ENCODE measurements around the gene TMCC1.
"Not testable (repeated sequence)": the region's sequence is repeated elsewhere in the genome, so short reads cannot be mapped to it uniquely, and the experiment has no call there.

TMCC1 gene

DNA sequence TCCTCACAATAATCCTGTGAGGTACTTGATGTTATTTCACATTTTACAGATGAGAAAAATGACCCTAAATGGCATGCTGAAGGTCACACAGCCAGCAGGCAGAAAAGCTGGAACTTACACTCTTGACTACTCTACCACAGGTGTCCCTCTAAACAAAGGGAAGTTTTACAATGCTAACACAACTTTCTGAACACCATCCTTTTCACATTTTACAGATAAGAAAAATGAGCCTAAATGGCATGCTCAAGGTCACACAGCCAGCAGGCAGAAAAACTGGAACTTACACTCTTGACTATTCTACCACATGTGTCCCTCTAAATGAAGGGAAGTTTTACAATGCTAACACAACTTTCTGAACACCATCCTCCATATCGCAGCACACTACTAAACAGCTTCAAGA is 35.6 kb downstream of the TMCC1 start:
- Histone ChIP-seq H3K4me1 (ENCODE audit: control insufficient read depth in 1 of 2, insufficient read depth in 2 of 2, low read length in 2 of 2) (peaks cover 0 to 9% of the 10 kb centered on the region in 2 donors), H3K4me3 (ENCODE audit: low read depth in 1 of 2, low read length in 2 of 2) (no peak overlapping the region), H3K9me3 (ENCODE audit: control insufficient read depth in 1 of 2, low read length in 2 of 2) (no peaks in the 10 kb centered on the region), H3K36me3 (ENCODE audit: control insufficient read depth in 1 of 2, insufficient read depth in 2 of 2, low read length in 2 of 2) (no peaks in the 10 kb centered on the region), H3K27ac (ENCODE audit: low read length) (no peak overlapping the region), H3K27me3 (ENCODE audit: low read depth, low read length) (no peaks in the 10 kb centered on the region)

- not testable (repeated sequence) for H3K9me3 ChIP-seq (ENCODE audit: control insufficient read depth in 1 of 2, low read length in 2 of 2); H3K27ac ChIP-seq (ENCODE audit: low read length); H3K36me3 ChIP-seq (ENCODE audit: control insufficient read depth in 1 of 2, insufficient read depth in 2 of 2, low read length in 2 of 2); H3K4me1 ChIP-seq (ENCODE audit: control insufficient read depth in 1 of 2, insufficient read depth in 2 of 2, low read length in 2 of 2); H3K27me3 ChIP-seq (ENCODE audit: low read depth, low read length); H3K4me3 ChIP-seq (ENCODE audit: low read depth in 1 of 2, low read length in 2 of 2)
Observed at GRCh38 chr3:129856790-129857189, 36.7 kb downstream of the TMCC1 start.

DNA sequence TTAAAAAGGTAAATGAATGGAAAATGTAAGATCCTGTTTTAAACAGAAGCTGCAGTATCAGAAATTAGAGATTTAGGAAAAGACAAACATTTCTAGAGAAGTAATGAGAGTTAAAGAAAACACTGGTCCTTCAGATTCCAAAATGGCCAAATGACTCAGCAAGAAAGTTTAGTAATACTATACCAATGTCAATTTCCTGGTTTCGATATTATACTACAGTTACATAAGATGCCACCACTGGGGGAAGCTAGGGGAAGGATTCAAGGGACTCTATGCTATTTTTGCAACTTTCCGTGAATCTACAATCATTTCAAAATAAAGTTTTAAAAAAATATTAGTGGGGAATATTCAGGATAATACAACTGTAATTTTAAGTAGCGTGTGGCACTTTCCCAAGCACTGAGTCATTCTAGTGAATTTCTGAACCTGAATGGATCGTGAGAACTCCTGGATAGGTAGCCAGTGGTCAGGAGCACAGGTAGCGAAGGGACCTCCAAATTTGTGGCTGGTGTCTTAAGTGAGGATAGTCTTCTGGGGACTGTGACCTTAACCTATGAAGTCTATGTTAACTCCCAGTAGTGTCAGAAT is 37.6 kb downstream of the TMCC1 start:
- H3K4me1 ChIP-seq (ENCODE audit: control insufficient read depth in 1 of 2, insufficient read depth in 2 of 2, low read length in 2 of 2): peaks cover 0 to 11% of the 10 kb centered on the region in 2 donors
- no peaks in the 10 kb centered on the region for H3K36me3 ChIP-seq (ENCODE audit: control insufficient read depth in 1 of 2, insufficient read depth in 2 of 2, low read length in 2 of 2)
- no peak overlapping the region for H3K4me3 ChIP-seq (ENCODE audit: low read depth in 1 of 2, low read length in 2 of 2)
- peak overlapping the region; percentile 23 for H3K27ac ChIP-seq (ENCODE audit: low read length)
- H3K27me3 ChIP-seq (ENCODE audit: low read depth, low read length): no peaks in the 10 kb centered on the region
- no peaks in the 10 kb centered on the region for H3K9me3 ChIP-seq (ENCODE audit: control insufficient read depth in 1 of 2, low read length in 2 of 2)

- H3K4me1 ChIP-seq (ENCODE audit: control insufficient read depth in 1 of 2, insufficient read depth in 2 of 2, low read length in 2 of 2): peaks cover 0 to 11% of the 10 kb centered on the region in 2 donors
- H3K9me3 ChIP-seq (ENCODE audit: control insufficient read depth in 1 of 2, low read length in 2 of 2): no peaks in the 10 kb centered on the region
- H3K36me3 ChIP-seq (ENCODE audit: control insufficient read depth in 1 of 2, insufficient read depth in 2 of 2, low read length in 2 of 2): no peaks in the 10 kb centered on the region
- no peaks in the 10 kb centered on the region for H3K27me3 ChIP-seq (ENCODE audit: low read depth, low read length)
- H3K27ac ChIP-seq (ENCODE audit: low read length): peak overlapping the region; percentile 1
- no peak overlapping the region for H3K4me3 ChIP-seq (ENCODE audit: low read depth in 1 of 2, low read length in 2 of 2)
Observed at GRCh38 chr3:129855170-129855831, 38.2 kb downstream of the TMCC1 start.

DNA sequence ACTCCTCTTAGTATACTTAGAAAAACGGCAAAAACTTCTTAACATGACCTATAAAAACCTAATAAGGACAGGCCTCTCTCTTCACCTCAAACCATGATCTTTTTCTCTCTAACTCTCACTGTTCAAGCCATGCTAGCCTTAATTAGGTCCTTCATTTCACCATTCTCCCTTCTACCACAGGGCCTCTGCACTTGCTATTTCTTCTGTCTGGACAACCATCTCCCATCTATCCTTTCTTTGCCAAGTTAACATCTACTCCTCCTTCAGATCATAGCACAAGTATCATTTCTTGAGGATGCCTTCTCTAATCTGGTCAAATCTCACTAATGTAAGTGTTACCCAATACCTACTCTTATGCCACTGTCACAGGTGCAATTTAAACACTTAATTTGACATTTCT is 39.1 kb downstream of the TMCC1 start:
- peaks cover 0 to 11% of the 10 kb centered on the region in 2 donors for H3K4me1 ChIP-seq (ENCODE audit: control insufficient read depth in 1 of 2, insufficient read depth in 2 of 2, low read length in 2 of 2)
- H3K9me3 ChIP-seq (ENCODE audit: control insufficient read depth in 1 of 2, low read length in 2 of 2): no peaks in the 10 kb centered on the region
- no peaks in the 10 kb centered on the region for H3K36me3 ChIP-seq (ENCODE audit: control insufficient read depth in 1 of 2, insufficient read depth in 2 of 2, low read length in 2 of 2)
- no peak overlapping the region for H3K4me3 ChIP-seq (ENCODE audit: low read depth in 1 of 2, low read length in 2 of 2)
- no peak overlapping the region for H3K27ac ChIP-seq (ENCODE audit: low read length)
- no peaks in the 10 kb centered on the region for H3K27me3 ChIP-seq (ENCODE audit: low read depth, low read length)

GRCh38 chr3:129845956-129846355 is 47.6 kb downstream of the TMCC1 start:
- Histone ChIP-seq H3K27ac (ENCODE audit: low read length) (no peak overlapping the region), H3K27me3 (ENCODE audit: low read depth, low read length) (no peaks in the 10 kb centered on the region), H3K9me3 (ENCODE audit: control insufficient read depth in 1 of 2, low read length in 2 of 2) (peaks cover 0 to 3% of the 10 kb centered on the region in 2 donors), H3K36me3 (ENCODE audit: control insufficient read depth in 1 of 2, insufficient read depth in 2 of 2, low read length in 2 of 2) (no peaks in the 10 kb centered on the region), H3K4me3 (ENCODE audit: low read depth in 1 of 2, low read length in 2 of 2) (no peak overlapping the region), H3K4me1 (ENCODE audit: control insufficient read depth in 1 of 2, insufficient read depth in 2 of 2, low read length in 2 of 2) (peaks cover 0 to under 1% of the 10 kb centered on the region in 2 donors)

GRCh38 chr3:129840707-129841360 is 52.7 kb downstream of the TMCC1 start:
- H3K4me3 ChIP-seq (ENCODE audit: low read depth in 1 of 2, low read length in 2 of 2): no peak overlapping the region
- H3K9me3 ChIP-seq (ENCODE audit: control insufficient read depth in 1 of 2, low read length in 2 of 2): peaks cover 0 to 3% of the 10 kb centered on the region in 2 donors
- no peaks in the 10 kb centered on the region for H3K27me3 ChIP-seq (ENCODE audit: low read depth, low read length)
- H3K36me3 ChIP-seq (ENCODE audit: control insufficient read depth in 1 of 2, insufficient read depth in 2 of 2, low read length in 2 of 2): no peaks in the 10 kb centered on the region
- peaks cover 0 to 15% of the 10 kb centered on the region in 2 donors for H3K4me1 ChIP-seq (ENCODE audit: control insufficient read depth in 1 of 2, insufficient read depth in 2 of 2, low read length in 2 of 2)
- H3K27ac ChIP-seq (ENCODE audit: low read length): no peak overlapping the region

DNA sequence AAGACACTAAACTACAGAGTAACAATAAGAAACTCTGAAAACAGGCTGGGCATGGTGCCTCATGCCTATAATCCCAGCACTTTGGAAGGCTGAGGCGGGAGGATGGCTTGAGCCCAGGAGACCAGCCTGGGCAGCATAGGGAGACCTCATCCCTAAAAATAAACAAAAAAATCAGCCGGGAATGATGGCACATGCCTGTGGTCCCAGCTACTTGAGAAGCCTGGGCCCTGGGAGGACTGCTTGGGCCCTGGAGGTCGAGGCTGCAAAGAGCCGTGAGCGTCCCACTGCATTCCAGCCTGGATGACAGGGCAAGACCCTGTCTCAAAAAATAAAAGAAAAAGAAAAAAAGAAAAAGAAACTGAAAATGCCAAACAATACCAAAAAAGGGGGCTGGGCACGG is 55.4 kb downstream of the TMCC1 start:
- no peak overlapping the region for H3K4me3 ChIP-seq (ENCODE audit: low read depth in 1 of 2, low read length in 2 of 2)
- no peaks in the 10 kb centered on the region for H3K36me3 ChIP-seq (ENCODE audit: control insufficient read depth in 1 of 2, insufficient read depth in 2 of 2, low read length in 2 of 2)
- H3K27ac ChIP-seq (ENCODE audit: low read length): no peak overlapping the region
- peaks cover 0 to 3% of the 10 kb centered on the region in 2 donors for H3K9me3 ChIP-seq (ENCODE audit: control insufficient read depth in 1 of 2, low read length in 2 of 2)
- H3K4me1 ChIP-seq (ENCODE audit: control insufficient read depth in 1 of 2, insufficient read depth in 2 of 2, low read length in 2 of 2): peaks cover 0 to 15% of the 10 kb centered on the region in 2 donors
- H3K27me3 ChIP-seq (ENCODE audit: low read depth, low read length): no peaks in the 10 kb centered on the region

- H3K9me3 ChIP-seq (ENCODE audit: control insufficient read depth in 1 of 2, low read length in 2 of 2): peaks cover 0 to 1% of the 10 kb centered on the region in 2 donors
- H3K27me3 ChIP-seq (ENCODE audit: low read depth, low read length): no peaks in the 10 kb centered on the region
- H3K4me3 ChIP-seq (ENCODE audit: low read depth in 1 of 2, low read length in 2 of 2): no peak overlapping the region
- peaks cover 0 to 15% of the 10 kb centered on the region in 2 donors for H3K4me1 ChIP-seq (ENCODE audit: control insufficient read depth in 1 of 2, insufficient read depth in 2 of 2, low read length in 2 of 2)
- H3K27ac ChIP-seq (ENCODE audit: low read length): no peak overlapping the region
- no peaks in the 10 kb centered on the region for H3K36me3 ChIP-seq (ENCODE audit: control insufficient read depth in 1 of 2, insufficient read depth in 2 of 2, low read length in 2 of 2)
Observed at GRCh38 chr3:129837065-129837642, 56.4 kb downstream of the TMCC1 start.

DNA sequence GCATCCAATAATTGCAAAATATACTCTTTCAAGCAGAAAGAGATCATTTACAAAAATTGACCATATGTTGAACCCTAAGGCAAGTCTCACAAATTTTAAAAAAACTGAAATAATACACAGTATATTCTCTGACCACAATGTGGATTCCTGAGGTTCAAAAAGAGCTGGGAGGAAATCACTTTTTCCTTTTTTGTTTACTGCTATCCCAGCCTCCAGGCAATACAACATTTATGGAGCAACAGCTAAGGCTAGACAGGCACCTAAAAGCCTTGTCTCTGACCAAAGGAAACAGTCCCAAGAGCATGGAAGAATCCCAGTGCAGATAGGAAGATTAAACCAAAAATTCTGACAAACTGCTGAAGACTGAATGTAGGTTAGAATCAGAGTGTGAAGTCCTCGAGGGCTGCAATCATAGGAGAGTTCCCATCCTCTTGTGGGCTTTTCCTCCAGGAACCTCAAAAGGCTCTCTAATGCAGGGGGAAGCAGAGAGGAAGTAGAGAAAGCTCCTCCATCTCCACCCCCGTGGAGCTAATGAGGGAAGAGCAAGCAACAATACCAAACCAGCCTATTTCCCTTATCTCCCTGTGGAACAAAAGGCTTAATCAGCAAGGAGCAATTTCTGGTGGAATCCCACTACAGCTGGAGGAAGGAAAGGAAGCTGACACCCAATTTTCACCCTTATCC is 57.0 kb downstream of the TMCC1 start:
- no peak overlapping the region for H3K27ac ChIP-seq (ENCODE audit: low read length)
- no peaks in the 10 kb centered on the region for H3K27me3 ChIP-seq (ENCODE audit: low read depth, low read length)

DNA sequence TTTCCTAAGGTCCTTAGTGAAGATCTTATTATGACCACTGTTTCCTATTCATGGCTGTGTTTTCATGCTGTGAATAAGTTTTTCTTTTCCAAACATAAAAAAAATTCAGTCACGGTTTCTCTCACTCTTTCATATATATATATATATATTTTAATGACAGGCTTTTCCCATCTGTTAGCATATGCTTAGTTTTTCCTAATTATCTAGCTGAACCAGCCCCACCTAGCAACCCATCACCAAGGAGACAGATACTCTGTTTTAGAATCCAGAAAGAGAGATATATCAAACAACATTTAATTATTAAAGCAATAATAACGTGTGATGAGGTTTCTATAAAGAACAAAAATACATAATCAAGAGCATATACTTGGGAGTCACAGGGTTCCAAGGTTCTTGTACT is 58.3 kb downstream of the TMCC1 start:
- H3K27me3 ChIP-seq (ENCODE audit: low read depth, low read length): no peaks in the 10 kb centered on the region
- peaks cover 0 to 15% of the 10 kb centered on the region in 2 donors for H3K4me1 ChIP-seq (ENCODE audit: control insufficient read depth in 1 of 2, insufficient read depth in 2 of 2, low read length in 2 of 2)
- H3K9me3 ChIP-seq (ENCODE audit: control insufficient read depth in 1 of 2, low read length in 2 of 2): no peaks in the 10 kb centered on the region
- no peaks in the 10 kb centered on the region for H3K36me3 ChIP-seq (ENCODE audit: control insufficient read depth in 1 of 2, insufficient read depth in 2 of 2, low read length in 2 of 2)
- H3K27ac ChIP-seq (ENCODE audit: low read length): no peak overlapping the region
- H3K4me3 ChIP-seq (ENCODE audit: low read depth in 1 of 2, low read length in 2 of 2): no peak overlapping the region

More for the DNA sequence above, 57.0 kb downstream of the TMCC1 start:
- H3K9me3 ChIP-seq (ENCODE audit: control insufficient read depth in 1 of 2, low read length in 2 of 2): no peaks in the 10 kb centered on the region
- no peaks in the 10 kb centered on the region for H3K36me3 ChIP-seq (ENCODE audit: control insufficient read depth in 1 of 2, insufficient read depth in 2 of 2, low read length in 2 of 2)
- peaks cover 0 to 15% of the 10 kb centered on the region in 2 donors for H3K4me1 ChIP-seq (ENCODE audit: control insufficient read depth in 1 of 2, insufficient read depth in 2 of 2, low read length in 2 of 2)
- H3K4me3 ChIP-seq (ENCODE audit: low read depth in 1 of 2, low read length in 2 of 2): no peak overlapping the region

All from muscle layer of duodenum (tissue), 2 donors.